Amniotic stem cell (primary cell): Measurements from ENCODE around the gene MEIS3.

ENCODE experiments used
- DNase-seq: peaks from one replicate; lab custom pipeline; 2025; lab: John Stamatoyannopoulos, UW

The MEIS3 gene

DNA sequence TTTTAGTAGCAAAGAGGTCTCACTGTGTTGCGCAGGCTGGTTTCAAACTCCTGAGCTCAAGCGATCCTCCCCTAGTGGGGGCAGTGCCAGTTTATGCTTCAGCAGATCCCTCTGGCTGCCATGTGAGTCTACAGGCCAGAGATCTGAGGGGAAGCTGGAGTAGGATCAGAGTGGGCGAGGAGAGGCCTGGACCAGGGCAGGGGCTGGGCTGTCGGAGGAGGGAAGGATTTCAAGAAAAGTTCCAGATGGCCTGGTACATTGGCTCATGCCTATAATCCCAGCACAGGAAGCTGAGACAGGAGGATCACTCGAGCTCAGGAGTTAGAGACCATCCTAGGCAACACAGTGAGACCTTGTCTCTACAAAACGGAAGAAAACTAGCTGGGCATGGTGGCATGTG, 60.4 kb downstream of the MEIS3 start:
- no peak for DNase-seq

DNA sequence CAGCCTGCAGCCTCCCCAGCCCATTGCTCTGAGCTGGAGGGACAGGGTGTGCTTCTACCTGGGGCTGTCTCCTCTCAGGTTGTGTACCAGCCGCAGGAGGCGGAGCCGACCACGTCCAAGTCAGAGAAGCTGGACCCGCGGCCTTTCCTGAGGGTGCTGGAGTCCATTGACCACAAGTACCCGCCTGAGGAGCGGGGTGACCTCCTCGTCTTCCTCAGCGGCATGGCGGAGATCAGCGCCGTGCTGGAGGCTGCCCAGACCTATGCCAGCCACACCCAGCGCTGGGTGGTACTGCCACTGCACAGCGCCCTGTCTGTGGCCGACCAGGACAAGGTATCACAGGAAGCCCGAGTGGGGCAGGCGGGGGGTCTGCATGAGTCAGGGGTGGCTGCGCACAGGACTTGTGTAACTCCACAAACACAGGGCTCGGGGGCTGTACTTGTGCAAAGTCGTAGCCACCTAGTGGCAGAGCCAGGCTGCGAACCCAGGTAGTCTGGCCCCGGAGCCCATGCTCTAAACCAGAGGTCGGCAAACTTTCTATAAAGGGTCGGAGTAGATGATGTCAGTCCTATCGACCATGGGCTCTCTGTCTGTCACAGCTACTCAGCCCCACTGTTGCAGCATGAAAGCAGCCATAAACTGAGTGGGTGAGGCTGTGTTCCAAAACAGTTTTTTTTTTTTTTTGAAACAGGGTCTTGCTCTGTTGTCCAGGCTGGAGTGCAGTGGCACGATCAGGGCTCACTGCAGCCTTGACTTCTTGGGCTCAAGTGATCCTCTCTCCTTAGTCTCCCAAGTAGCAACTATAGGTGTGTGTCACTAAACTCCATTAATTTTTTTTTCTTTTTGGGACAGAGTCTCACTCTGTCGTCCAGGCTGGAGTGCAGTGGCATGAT, 61.3 kb downstream of the MEIS3 start:
- DNase-seq, result no peak

DNA sequence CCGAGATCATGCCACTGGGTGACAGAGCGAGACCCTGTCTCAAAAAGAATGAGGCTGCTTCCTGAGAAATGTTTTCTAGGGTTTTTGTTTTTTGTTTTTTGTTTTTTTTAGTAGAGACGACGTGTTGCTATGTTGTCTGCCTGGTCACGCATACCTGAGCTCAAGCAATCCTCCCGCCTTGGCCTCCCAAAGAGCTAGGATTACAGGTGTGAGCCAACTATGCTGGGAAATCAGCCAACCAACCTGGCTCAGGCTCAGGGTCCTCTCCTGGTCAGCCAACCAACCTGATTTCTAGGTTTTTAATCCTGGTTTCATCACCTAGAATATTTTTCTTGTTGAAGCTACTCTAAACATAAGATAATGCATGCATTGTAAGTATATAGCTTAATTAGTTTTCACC, 62.4 kb downstream of the MEIS3 start:
- DNase-seq, result no peak

DNA sequence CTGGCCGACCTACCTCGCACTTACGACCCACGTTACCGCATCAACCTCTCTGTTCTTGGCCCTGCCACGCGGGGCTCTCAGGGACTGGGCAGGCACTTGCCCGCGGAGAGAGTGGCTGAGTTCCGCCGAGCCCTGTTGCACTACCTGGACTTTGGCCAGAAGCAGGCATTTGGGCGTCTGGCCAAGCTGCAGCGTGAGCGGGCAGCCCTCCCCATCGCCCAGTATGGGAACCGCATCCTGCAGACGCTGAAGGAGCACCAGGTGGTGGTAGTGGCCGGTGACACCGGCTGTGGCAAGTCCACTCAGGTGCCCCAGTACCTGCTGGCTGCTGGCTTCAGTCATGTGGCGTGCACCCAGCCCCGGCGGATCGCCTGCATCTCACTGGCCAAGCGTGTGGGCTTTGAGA, 66.0 kb downstream of the MEIS3 start:
- no peak for DNase-seq
